Measurements from ENCODE around the gene PRND.
"Not testable (repeated sequence)": the region's sequence is repeated elsewhere in the genome, so short reads cannot be mapped to it uniquely, and the experiment has no call there.

Gene PRND

DNA sequence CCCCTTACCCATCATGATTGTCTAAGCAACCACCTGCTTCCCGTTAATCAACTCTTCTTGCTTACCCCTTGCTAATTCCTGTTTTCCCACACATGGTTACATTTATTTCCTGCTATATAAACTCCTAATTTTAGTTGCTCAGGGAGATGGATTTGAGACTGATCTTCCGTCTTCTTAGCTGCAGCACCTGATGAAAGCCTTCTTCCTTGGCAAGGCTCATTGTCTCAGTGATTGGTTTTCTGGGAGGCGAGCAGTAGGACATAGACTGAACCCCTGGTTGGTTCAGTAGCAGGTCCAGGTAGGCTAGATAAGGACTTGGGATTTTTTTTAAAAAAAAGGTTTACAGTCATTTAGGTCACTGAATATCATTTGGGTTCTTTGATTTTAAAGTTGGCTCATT lies 50.4 kb downstream of the PRND start:
- Histone ChIP-seq H3K36me3 (ENCODE audit: control insufficient read depth in 5 of 5, insufficient read depth in 5 of 5, low read length in 5 of 5) (no peaks in the 10 kb centered on the region), H3K9ac (ENCODE audit: low read length in 5 of 5) (no peak overlapping the region), H3K27ac (ENCODE audit: low read depth, low read length) (no peak overlapping the region), H3K27me3 (ENCODE audit: control insufficient read depth in 5 of 5, insufficient read depth in 4 of 5, low read length in 5 of 5) (no peaks in the 10 kb centered on the region), H3K4me1 (ENCODE audit: control insufficient read depth in 5 of 5, insufficient read depth in 5 of 5, low read length in 5 of 5) (no peaks in the 10 kb centered on the region), H3K9me3 (ENCODE audit: control insufficient read depth in 5 of 5, low read length in 5 of 5) (peaks cover 0 to 10% (median 8%) of the 10 kb centered on the region in 5 donors), H3K4me3 (ENCODE audit: low read depth in 1 of 5, low read length in 5 of 5) (no peak overlapping the region)

DNA sequence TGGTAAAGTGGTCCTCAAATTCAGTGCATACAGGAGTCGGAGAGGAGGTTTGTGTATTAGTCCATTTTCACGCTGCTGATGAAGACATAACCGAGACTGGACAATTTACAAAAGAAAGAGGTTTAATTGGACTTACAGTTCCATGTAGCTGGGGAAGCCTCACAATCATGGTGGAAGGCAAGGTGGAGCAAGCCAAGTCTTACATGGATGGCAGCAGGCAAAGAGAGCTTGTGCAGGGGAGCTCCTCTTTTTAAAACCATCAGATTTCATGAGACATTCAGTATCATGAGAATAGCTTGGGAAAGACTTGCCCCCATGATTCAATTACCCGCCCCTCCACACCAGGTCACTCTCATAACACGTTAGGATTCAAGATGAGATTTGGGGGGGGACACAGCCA lies 51.3 kb downstream of the PRND start:
- not testable (repeated sequence) for H3K36me3 ChIP-seq (ENCODE audit: control insufficient read depth in 5 of 5, insufficient read depth in 5 of 5, low read length in 5 of 5); H3K9me3 ChIP-seq (ENCODE audit: control insufficient read depth in 5 of 5, low read length in 5 of 5); H3K4me3 ChIP-seq (ENCODE audit: low read depth in 1 of 5, low read length in 5 of 5); H3K4me1 ChIP-seq (ENCODE audit: control insufficient read depth in 5 of 5, insufficient read depth in 5 of 5, low read length in 5 of 5); H3K9ac ChIP-seq (ENCODE audit: low read length in 5 of 5); H3K27me3 ChIP-seq (ENCODE audit: control insufficient read depth in 5 of 5, insufficient read depth in 4 of 5, low read length in 5 of 5); H3K27ac ChIP-seq (ENCODE audit: low read depth, low read length)

DNA sequence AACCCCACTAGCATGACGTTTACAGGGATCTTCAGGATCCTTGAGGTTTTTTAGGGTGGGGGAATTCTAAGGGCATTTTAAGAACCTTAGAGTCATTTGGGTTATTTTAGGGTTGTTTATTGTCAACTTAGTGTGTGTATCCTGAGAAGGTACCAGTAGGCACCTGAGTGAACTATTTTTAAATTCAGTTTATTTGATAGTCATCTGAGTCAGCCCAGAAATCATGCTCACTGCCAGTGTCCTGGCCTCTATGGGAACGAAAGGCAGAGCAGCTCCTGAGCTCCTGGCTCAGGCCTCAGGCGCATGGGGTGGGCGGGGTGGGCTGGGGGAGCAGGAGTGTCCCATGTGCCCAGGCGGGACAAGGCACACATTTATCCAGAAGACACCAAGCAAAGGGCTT lies 52.0 kb downstream of the PRND start:
- H3K4me1 ChIP-seq (ENCODE audit: control insufficient read depth in 5 of 5, insufficient read depth in 5 of 5, low read length in 5 of 5) = no peaks in the 10 kb centered on the region
- no peaks in the 10 kb centered on the region for H3K36me3 ChIP-seq (ENCODE audit: control insufficient read depth in 5 of 5, insufficient read depth in 5 of 5, low read length in 5 of 5)
- no peaks in the 10 kb centered on the region for H3K27me3 ChIP-seq (ENCODE audit: control insufficient read depth in 5 of 5, insufficient read depth in 4 of 5, low read length in 5 of 5)
- peaks cover 0 to 10% (median 8%) of the 10 kb centered on the region in 5 donors for H3K9me3 ChIP-seq (ENCODE audit: control insufficient read depth in 5 of 5, low read length in 5 of 5)
- H3K27ac ChIP-seq (ENCODE audit: low read depth, low read length) = no peak overlapping the region
- no peak overlapping the region for H3K4me3 ChIP-seq (ENCODE audit: low read depth in 1 of 5, low read length in 5 of 5)
- H3K9ac ChIP-seq (ENCODE audit: low read length in 5 of 5) = no peak overlapping the region

DNA sequence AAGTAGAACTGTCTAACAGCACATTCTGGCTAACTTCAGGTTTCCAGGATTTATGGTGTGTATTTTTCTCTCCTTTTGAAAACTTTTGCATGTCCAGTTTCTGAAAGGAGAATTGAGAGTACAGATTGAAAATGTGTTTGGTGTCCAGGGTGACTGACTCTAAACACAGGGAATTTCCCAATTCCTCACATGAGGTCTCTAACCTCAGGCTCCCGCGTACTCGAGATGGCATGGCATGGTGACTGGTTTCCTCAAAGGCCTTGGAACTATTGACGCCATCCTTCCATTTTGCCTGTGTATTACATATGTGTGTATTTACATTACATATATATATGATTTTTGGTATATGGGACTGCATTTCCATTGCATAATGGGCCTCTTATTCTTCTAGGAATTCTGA lies 52.5 kb downstream of the PRND start:
- Histone ChIP-seq H3K9ac (ENCODE audit: low read length in 5 of 5) (no peak overlapping the region), H3K9me3 (ENCODE audit: control insufficient read depth in 5 of 5, low read length in 5 of 5) (peaks cover 0 to 10% (median 8%) of the 10 kb centered on the region in 5 donors), H3K36me3 (ENCODE audit: control insufficient read depth in 5 of 5, insufficient read depth in 5 of 5, low read length in 5 of 5) (no peaks in the 10 kb centered on the region), H3K27ac (ENCODE audit: low read depth, low read length) (no peak overlapping the region), H3K4me1 (ENCODE audit: control insufficient read depth in 5 of 5, insufficient read depth in 5 of 5, low read length in 5 of 5) (no peaks in the 10 kb centered on the region), H3K4me3 (ENCODE audit: low read depth in 1 of 5, low read length in 5 of 5) (no peak overlapping the region), H3K27me3 (ENCODE audit: control insufficient read depth in 5 of 5, insufficient read depth in 4 of 5, low read length in 5 of 5) (no peaks in the 10 kb centered on the region)

DNA sequence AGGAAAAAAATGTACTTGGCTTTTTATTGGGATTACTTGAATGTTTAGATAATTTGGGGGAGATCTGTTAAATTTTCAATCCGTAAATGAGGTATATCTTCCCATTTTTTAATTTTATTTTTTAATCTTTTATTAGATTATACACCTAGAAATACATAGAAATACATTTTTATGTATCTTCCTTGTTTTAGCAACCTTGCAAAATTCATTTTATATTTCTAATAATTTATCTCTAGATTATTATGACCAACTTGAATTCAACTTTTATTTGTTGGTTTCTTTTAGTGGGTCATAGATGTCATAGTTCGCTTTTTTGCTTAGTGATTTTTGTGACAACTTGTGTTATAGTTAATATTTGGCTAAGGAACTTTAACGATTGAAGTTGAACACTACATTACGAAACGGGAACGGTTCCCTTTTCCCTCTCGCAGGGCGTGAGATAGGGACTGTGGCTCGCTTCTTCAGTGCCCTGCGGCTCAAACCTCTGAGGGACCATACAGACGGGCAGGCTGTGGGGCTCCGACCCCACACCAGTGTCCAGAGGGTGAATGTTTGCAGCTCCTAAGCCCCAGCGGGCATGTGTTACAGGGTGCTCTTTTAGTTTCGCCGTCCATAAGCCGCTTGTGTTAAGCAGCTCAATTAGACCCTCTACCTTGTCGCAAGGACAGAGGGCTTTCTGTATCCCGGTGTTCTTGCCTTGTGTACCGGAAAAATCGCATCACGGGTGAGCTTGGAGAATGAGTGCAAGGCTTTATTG lies 53.8 kb downstream of the PRND start:
- Histone ChIP-seq H3K27ac (ENCODE audit: low read depth, low read length) (no peak overlapping the region), H3K4me3 (ENCODE audit: low read depth in 1 of 5, low read length in 5 of 5) (no peak overlapping the region), H3K9me3 (ENCODE audit: control insufficient read depth in 5 of 5, low read length in 5 of 5) (peaks cover 0 to 10% (median 8%) of the 10 kb centered on the region in 5 donors), H3K4me1 (ENCODE audit: control insufficient read depth in 5 of 5, insufficient read depth in 5 of 5, low read length in 5 of 5) (no peaks in the 10 kb centered on the region), H3K9ac (ENCODE audit: low read length in 5 of 5) (no peak overlapping the region), H3K36me3 (ENCODE audit: control insufficient read depth in 5 of 5, insufficient read depth in 5 of 5, low read length in 5 of 5) (no peaks in the 10 kb centered on the region), H3K27me3 (ENCODE audit: control insufficient read depth in 5 of 5, insufficient read depth in 4 of 5, low read length in 5 of 5) (no peaks in the 10 kb centered on the region)

DNA sequence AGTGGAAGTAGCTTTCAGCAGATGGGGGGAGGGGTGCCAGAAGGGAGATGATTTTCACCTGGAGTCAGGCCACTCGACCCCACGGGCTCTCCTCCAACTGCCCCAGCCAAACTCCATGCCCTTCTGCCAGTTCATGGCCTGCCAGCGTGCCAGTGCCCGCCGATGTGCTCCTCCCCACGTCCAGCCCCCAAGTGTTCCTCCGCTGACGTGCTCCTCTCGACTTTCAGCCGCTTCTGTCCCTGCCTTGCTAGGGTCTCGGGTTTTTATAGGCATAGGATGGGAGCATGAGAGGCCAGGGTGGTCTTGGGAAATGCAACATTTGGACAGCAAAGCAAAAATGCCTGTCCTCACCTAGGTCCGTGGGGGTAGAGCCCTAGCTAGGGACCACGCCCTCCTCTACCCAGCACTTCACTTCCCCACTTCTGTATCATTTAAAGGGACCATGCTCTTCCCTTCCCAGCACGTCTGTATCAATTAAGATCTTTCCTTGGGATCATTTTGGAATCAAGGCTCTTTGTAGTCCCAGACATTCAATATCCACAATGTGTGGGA lies 54.4 kb downstream of the PRND start:
- no peaks in the 10 kb centered on the region for H3K27me3 ChIP-seq (ENCODE audit: control insufficient read depth in 5 of 5, insufficient read depth in 4 of 5, low read length in 5 of 5)
- peaks cover 0 to 10% (median 8%) of the 10 kb centered on the region in 5 donors for H3K9me3 ChIP-seq (ENCODE audit: control insufficient read depth in 5 of 5, low read length in 5 of 5)
- no peaks in the 10 kb centered on the region for H3K4me1 ChIP-seq (ENCODE audit: control insufficient read depth in 5 of 5, insufficient read depth in 5 of 5, low read length in 5 of 5)
- no peaks in the 10 kb centered on the region for H3K36me3 ChIP-seq (ENCODE audit: control insufficient read depth in 5 of 5, insufficient read depth in 5 of 5, low read length in 5 of 5)
- H3K9ac ChIP-seq (ENCODE audit: low read length in 5 of 5) = no peak overlapping the region
- H3K4me3 ChIP-seq (ENCODE audit: low read depth in 1 of 5, low read length in 5 of 5) = no peak overlapping the region
- no peak overlapping the region for H3K27ac ChIP-seq (ENCODE audit: low read depth, low read length)

Measured in subcutaneous abdominal adipose tissue (tissue), 5 donors.